Esophagus muscularis mucosa (tissue), 3 donors: ENCODE data around the gene ARID3A.

Source experiments
- POLR2A ChIP-seq: fragments of 450-650 bp; IDR thresholded peaks from one replicate; pipeline ENCODE4 v1.6.1; 2017; ENCODE audit warnings: antibody characterized with exemption, moderate library complexity, mild to moderate bottlenecking, low read depth
- TF ChIP-seq, protein P1 (sequence below), 3 experiments: fragments of 200-600 bp in 2 of 3; fragments of 450-650 bp in 1 of 3; sonication (generic) in 2 of 3; IDR thresholded peaks; one replicate each; pipeline ENCODE4 v1.5.1; 2017 to 2019; ENCODE audit warnings: antibody characterized with exemption in 3 of 3, mild to moderate bottlenecking in 2 of 3, moderate library complexity in 1 of 3

GRCh38 chr19:1017906-1018305, 92.1 kb downstream of the ARID3A start:
- TF ChIP-seq, protein P1, sequence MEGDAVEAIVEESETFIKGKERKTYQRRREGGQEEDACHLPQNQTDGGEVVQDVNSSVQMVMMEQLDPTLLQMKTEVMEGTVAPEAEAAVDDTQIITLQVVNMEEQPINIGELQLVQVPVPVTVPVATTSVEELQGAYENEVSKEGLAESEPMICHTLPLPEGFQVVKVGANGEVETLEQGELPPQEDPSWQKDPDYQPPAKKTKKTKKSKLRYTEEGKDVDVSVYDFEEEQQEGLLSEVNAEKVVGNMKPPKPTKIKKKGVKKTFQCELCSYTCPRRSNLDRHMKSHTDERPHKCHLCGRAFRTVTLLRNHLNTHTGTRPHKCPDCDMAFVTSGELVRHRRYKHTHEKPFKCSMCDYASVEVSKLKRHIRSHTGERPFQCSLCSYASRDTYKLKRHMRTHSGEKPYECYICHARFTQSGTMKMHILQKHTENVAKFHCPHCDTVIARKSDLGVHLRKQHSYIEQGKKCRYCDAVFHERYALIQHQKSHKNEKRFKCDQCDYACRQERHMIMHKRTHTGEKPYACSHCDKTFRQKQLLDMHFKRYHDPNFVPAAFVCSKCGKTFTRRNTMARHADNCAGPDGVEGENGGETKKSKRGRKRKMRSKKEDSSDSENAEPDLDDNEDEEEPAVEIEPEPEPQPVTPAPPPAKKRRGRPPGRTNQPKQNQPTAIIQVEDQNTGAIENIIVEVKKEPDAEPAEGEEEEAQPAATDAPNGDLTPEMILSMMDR (IDR thresholded peaks at IDR 0.05), result no peak
- TF ChIP-seq POLR2A, result no peak
